Adipocyte (in vitro differentiated cells): ENCODE results near the gene SRL.

ENCODE experiments used
- DNase-seq: peaks from one replicate; pipeline ENCODE4 v3.0.0-alpha.2; 2015; ENCODE audit warnings: low read depth
- H3K27me3 ChIP-seq: replicated peaks from 2 replicates; pipeline ENCODE4 v1.7.0; 2013; ENCODE audit warnings: mild to moderate bottlenecking, low read length, moderate library complexity; ENCODE audit not compliant: control insufficient read depth, insufficient read depth
- H3K36me3 ChIP-seq: 2 replicates; pipeline ENCODE4 v1.7.0; 2013; ENCODE audit warnings: low read length, mild to moderate bottlenecking, moderate library complexity; ENCODE audit not compliant: control insufficient read depth, insufficient read depth, severe bottlenecking
- H3K4me1 ChIP-seq: 2 replicates; pipeline ENCODE4 v1.7.0; 2013; ENCODE audit warnings: mild to moderate bottlenecking, low read length, moderate library complexity; ENCODE audit not compliant: control insufficient read depth, insufficient read depth
- H3K4me3 ChIP-seq: 2 replicates; pipeline ENCODE4 v1.7.0; 2013; ENCODE audit warnings: mild to moderate bottlenecking, low read length, moderate library complexity
- H3K9ac ChIP-seq: 2 replicates; pipeline ENCODE4 v1.7.0; 2013; ENCODE audit warnings: mild to moderate bottlenecking, low read length, moderate library complexity
- H3K9me3 ChIP-seq: 2 replicates; pipeline ENCODE4 v1.7.0; 2013; ENCODE audit warnings: mild to moderate bottlenecking, low read length, moderate library complexity; ENCODE audit not compliant: control insufficient read depth

Gene SRL

GRCh38 chr16:4240624-4241023 lies 1.3 kb downstream of the SRL start:
- H3K27me3 ChIP-seq = peaks cover 41% of the 10 kb centered on the region
- DNase-seq = no peak
- H3K9me3 ChIP-seq = no peaks in the 10 kb centered on the region
- H3K36me3 ChIP-seq = no peaks in the 10 kb centered on the region
- H3K9ac ChIP-seq = no peak overlapping the region
- H3K4me1 ChIP-seq = no peaks in the 10 kb centered on the region
- H3K4me3 ChIP-seq = no peak overlapping the region

DNA sequence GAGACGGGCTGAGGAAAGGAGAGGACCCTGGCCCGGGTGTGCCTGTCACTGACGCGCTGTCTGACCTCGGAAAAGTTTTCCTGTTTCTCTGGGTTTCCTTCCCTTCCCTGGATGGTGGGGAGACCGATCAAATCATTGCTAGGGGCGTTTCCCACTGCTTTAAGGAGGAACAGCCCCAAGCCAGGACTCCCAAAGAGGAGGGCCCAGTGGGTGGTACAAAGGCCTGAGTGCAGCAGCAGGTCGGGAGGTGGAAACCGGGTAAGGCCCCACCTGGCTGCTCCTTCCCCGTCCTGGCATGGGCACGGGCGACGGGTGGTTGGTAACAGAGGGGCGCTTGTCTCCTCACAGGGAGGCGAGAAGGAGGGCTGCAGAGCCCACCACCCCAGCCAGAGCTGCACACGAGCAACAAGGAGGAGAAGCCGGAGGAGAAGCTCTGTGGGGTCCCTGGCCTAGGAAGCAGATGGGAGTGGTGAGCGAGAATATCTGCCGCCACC lies 2.2 kb downstream of the SRL start:
- Histone ChIP-seq H3K9me3 (no peaks in the 10 kb centered on the region), H3K4me3 (no peak overlapping the region), H3K9ac (no peak overlapping the region), H3K36me3 (no peaks in the 10 kb centered on the region), H3K4me1 (no peaks in the 10 kb centered on the region), H3K27me3 (peaks cover 41% of the 10 kb centered on the region)
- no peak for DNase-seq

DNA sequence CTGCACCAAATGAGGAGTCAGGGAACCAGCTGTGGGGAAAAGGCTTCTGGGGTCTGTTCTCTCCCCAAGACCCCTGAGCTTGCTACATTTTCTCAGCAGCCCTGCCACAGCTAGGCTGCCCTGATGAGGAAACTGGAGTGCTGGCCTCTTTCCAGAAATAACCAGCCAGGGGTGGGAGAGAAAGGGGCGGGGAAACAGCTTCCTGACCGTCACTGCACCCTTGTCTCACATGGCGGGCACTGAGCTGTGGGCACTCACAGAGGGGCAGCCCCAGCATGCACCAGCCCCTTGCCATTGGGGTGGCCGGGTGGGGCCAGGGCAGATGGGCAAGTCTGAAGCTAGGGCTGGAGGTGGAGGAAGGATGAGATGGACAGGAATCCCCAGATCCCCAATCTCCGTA lies 2.9 kb downstream of the SRL start:
- no peak overlapping the region for H3K4me3 ChIP-seq
- H3K9me3 ChIP-seq = no peaks in the 10 kb centered on the region
- peaks cover 39% of the 10 kb centered on the region for H3K27me3 ChIP-seq
- no peak for DNase-seq
- H3K9ac ChIP-seq = no peak overlapping the region
- H3K4me1 ChIP-seq = no peaks in the 10 kb centered on the region
- no peaks in the 10 kb centered on the region for H3K36me3 ChIP-seq

- DNase-seq = no peak
- H3K4me1 ChIP-seq = peaks cover 7% of the 10 kb centered on the region
- no peaks in the 10 kb centered on the region for H3K9me3 ChIP-seq
- no peak overlapping the region for H3K4me3 ChIP-seq
- H3K27me3 ChIP-seq = peaks cover 16% of the 10 kb centered on the region
- no peak overlapping the region for H3K9ac ChIP-seq
- no peaks in the 10 kb centered on the region for H3K36me3 ChIP-seq
Measured at GRCh38 chr16:4233431-4233830, 8.4 kb downstream of the SRL start.

DNA sequence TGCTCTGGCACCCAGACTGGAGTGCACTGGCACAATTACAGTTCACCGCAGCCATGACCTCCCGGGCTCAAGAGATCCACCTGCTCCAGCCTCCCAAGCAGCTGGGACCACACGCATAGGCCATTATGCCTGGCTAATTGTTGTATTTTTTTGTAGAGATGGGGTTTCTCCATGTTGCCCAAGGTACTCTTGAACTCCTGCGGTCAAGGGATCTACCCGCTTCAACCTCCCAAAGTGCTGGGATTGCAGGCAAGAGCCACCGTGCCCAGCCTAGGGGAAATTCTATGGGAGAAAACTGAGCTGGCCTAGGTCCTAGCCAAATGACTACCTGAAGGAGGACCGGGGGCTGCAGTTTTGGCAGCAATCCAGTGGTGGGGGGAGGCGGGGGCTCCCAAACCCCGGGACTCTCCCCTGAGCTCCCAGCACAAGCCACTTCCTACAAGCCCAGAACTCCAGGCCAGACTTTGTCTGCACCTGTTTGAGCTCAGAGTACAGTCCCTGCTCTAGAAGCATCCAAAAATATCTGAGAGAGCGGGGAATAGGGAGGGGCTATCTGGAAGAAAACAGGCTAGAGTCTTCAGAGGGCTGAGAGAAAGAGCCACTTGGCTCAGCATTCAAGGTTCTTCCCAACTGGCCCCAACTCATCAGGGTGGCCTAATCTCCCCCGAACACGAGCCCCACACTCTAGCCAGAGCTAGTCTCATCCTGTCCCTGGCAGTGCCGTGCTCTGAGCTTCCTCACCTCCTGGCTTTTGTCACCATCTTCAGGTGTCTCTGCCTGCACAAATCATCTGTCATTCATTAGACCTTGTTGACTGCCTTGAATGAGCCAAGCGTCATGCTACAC lies 9.1 kb downstream of the SRL start:
- DNase-seq = no peak
- Histone ChIP-seq H3K4me3 (no peak overlapping the region), H3K9me3 (no peaks in the 10 kb centered on the region), H3K27me3 (peaks cover 16% of the 10 kb centered on the region), H3K4me1 (peaks cover 7% of the 10 kb centered on the region), H3K9ac (no peak overlapping the region), H3K36me3 (no peaks in the 10 kb centered on the region)

DNA sequence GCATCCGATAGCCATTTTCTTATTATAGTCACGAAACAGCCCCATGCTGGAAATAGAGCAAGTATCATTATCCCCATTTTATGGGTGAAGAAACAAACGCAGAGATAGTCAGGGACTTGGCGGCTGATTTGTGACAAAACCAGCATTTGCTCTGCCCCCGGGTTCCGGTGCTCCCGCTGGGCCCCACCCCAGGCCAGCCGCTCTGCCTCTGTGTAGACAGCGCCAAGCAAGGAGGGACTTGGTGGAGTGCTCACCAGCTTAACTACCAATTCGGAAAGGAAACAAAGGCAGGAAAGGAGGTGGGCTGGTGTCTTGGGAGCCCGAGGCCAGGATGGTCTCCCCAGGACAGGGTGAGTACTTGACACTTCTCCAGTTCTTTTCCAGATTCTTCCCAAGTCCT lies 10.0 kb downstream of the SRL start:
- Histone ChIP-seq H3K27me3 (peaks cover 18% of the 10 kb centered on the region), H3K9me3 (no peaks in the 10 kb centered on the region), H3K4me1 (peaks cover 7% of the 10 kb centered on the region), H3K9ac (no peak overlapping the region), H3K4me3 (no peak overlapping the region), H3K36me3 (no peaks in the 10 kb centered on the region)
- DNase-seq = no peak

- Histone ChIP-seq H3K4me1 (peaks cover 7% of the 10 kb centered on the region), H3K36me3 (no peaks in the 10 kb centered on the region), H3K4me3 (no peak overlapping the region), H3K9me3 (no peaks in the 10 kb centered on the region), H3K9ac (no peak overlapping the region), H3K27me3 (peaks cover 23% of the 10 kb centered on the region)
- DNase-seq = no peak
Measured at GRCh38 chr16:4231367-4231766, 10.5 kb downstream of the SRL start.

DNA sequence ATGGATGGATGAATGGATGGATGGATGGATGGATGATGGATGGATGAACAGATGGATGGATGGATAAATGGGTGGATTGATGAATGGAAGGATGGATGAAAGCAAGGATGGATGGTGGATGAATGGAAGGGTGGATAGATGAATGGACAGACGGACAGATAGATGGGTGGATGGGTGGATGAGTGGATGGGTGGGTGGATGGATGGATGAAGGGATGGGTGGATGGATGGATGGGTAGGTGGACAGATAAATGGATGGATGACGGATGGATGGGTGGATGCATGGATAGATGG lies 14.9 kb downstream of the SRL start:
- Histone ChIP-seq H3K27me3 (peaks cover 19% of the 10 kb centered on the region), H3K4me3 (no peak overlapping the region), H3K36me3 (no peaks in the 10 kb centered on the region), H3K9me3 (no peaks in the 10 kb centered on the region), H3K4me1 (no peaks in the 10 kb centered on the region), H3K9ac (no peak overlapping the region)
- DNase-seq = no peak

DNA sequence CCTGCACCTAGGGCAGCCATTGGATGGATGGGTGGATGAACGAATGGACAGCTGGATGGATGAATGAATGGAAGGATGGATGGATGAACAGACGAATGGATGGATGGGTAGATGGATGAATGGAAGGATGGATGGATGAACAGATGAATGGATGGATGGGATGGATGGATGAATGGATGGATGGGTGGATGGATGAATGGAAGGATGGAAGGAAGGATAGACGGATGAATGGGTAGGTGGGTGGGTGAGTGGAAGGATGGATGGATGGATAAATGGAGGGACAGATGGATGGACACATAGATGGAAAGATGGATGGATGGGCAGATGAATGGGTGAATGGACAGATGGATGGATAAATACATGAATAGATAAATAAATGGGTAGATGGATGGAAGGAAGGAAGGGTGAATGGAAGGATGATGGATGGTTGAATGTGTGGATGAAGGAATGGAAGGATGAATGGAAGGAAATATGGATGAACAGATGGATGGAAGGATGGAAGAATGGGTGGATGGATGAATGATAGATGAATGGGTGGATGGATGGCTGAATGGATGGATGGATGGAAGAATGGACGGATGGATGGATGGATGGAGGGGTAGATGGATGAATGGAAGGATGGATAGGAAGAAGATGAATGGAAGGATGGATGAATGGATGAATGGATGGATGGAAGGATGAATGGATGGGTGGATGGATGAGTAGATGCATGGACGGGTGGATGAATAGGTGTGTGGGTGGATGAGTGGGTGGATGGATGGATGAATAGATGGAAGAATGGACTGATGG lies 15.4 kb downstream of the SRL start:
- Histone ChIP-seq H3K27me3 (peaks cover 19% of the 10 kb centered on the region), H3K9ac (no peak overlapping the region), H3K4me1 (no peaks in the 10 kb centered on the region), H3K9me3 (no peaks in the 10 kb centered on the region), H3K36me3 (no peaks in the 10 kb centered on the region), H3K4me3 (no peak overlapping the region)
- DNase-seq = no peak

DNA sequence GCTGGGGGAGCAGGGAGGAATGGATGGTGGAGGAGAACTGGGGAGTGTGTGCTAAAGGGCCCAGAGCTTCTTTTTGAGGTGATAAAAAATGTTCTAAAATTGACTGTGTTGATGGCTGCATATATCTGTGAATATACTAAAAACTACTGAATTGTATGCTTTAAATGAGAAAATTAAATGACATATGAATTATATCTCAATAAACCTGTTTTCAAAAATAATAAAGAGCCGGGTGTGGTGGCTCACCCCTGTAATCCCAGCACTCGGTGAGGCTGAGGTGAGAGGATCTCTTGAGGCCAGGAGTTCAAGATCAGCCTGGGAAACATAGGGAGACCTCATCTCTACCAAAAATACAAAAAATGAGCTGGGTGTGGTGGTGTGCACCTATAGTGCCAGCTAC lies 16.8 kb downstream of the SRL start:
- Histone ChIP-seq H3K27me3 (peaks cover 19% of the 10 kb centered on the region), H3K4me1 (no peaks in the 10 kb centered on the region), H3K4me3 (no peak overlapping the region), H3K9ac (no peak overlapping the region), H3K9me3 (no peaks in the 10 kb centered on the region), H3K36me3 (no peaks in the 10 kb centered on the region)
- no peak for DNase-seq

- H3K4me1 ChIP-seq = peaks cover 8% of the 10 kb centered on the region
- no peak overlapping the region for H3K9ac ChIP-seq
- peaks cover 5% of the 10 kb centered on the region for H3K27me3 ChIP-seq
- H3K9me3 ChIP-seq = no peaks in the 10 kb centered on the region
- no peak for DNase-seq
- no peak overlapping the region for H3K4me3 ChIP-seq
- no peaks in the 10 kb centered on the region for H3K36me3 ChIP-seq
Measured at GRCh38 chr16:4220358-4220757, 21.5 kb downstream of the SRL start.
